H9 (cell line): Measurements from ENCODE around the gene KRT81. TPM values are rescaled to one million over a fixed set of nuclear protein-coding genes. Genes with fewer than 3 reads are reported as not detected.

Experiments
- DNase-seq: peaks from one replicate; pipeline ENCODE4 v3.0.0-alpha.2; 2017
- H2AFZ ChIP-seq: one replicate; pipeline ENCODE4 v1.6.1; 2013; ENCODE audit warnings: mild to moderate bottlenecking, low read length, control low read depth, moderate library complexity
- H2AK5ac ChIP-seq: 2 replicates; pipeline ENCODE4 v1.6.1; 2013; ENCODE audit warnings: low read length, control low read depth, mixed read lengths; ENCODE audit not compliant: insufficient read length
- H2BK120ac ChIP-seq: one replicate; pipeline ENCODE4 v1.6.1; 2013; ENCODE audit warnings: low read depth, mild to moderate bottlenecking, low read length, control low read depth, inconsistent platforms; ENCODE audit not compliant: poor library complexity, severe bottlenecking
- H2BK12ac ChIP-seq: 2 replicates; pipeline ENCODE4 v1.6.1; 2013; ENCODE audit warnings: low read length, control low read depth, mixed read lengths, low read depth; ENCODE audit not compliant: insufficient read length
- H2BK15ac ChIP-seq: 2 replicates; pipeline ENCODE4 v1.6.1; 2013; ENCODE audit warnings: low read depth, low read length, control low read depth
- H2BK20ac ChIP-seq: one replicate; pipeline ENCODE4 v1.6.1; 2013; ENCODE audit warnings: low read depth, mild to moderate bottlenecking, low read length, control low read depth, inconsistent platforms; ENCODE audit not compliant: poor library complexity, severe bottlenecking
- H2BK5ac ChIP-seq: 2 replicates; pipeline ENCODE4 v1.6.1; 2013; ENCODE audit warnings: low read length, control low read depth, mixed read lengths; ENCODE audit not compliant: insufficient read length
- H3K14ac ChIP-seq: 2 replicates; pipeline ENCODE4 v1.6.1; 2013; ENCODE audit warnings: low read length, control low read depth; ENCODE audit not compliant: insufficient read depth
- H3K18ac ChIP-seq: 2 replicates; pipeline ENCODE4 v1.6.1; 2013; ENCODE audit warnings: low read depth, mild to moderate bottlenecking, mixed read lengths, low read length, control low read depth; ENCODE audit not compliant: insufficient read length
- H3K23ac ChIP-seq: 2 replicates; pipeline ENCODE4 v1.6.1; 2013; ENCODE audit warnings: low read length, control low read depth, mixed read lengths, low read depth; ENCODE audit not compliant: insufficient read length
- H3K23me2 ChIP-seq: 2 replicates; pipeline ENCODE4 v1.6.1; 2013; ENCODE audit warnings: low read depth, mild to moderate bottlenecking, mixed read lengths, low read length, control low read depth; ENCODE audit not compliant: insufficient read length, poor library complexity, severe bottlenecking
- H3K27ac ChIP-seq: 2 replicates; pipeline ENCODE4 v1.5.1; 2013; ENCODE audit warnings: low read length, control low read depth, mixed read lengths, low read depth; ENCODE audit not compliant: insufficient read length
- H3K27me3 ChIP-seq: 2 replicates; pipeline ENCODE4 v1.6.1; 2013; ENCODE audit warnings: low read length, control low read depth, inconsistent platforms; ENCODE audit not compliant: insufficient read depth
- H3K4ac ChIP-seq: 2 replicates; pipeline ENCODE4 v1.6.1; 2013; ENCODE audit warnings: low read depth, mild to moderate bottlenecking, control low read depth, inconsistent platforms, low read length, moderate library complexity
- H3K4me1 ChIP-seq: 2 replicates; pipeline ENCODE4 v1.6.1; 2013; ENCODE audit warnings: low read length, control low read depth, inconsistent platforms; ENCODE audit not compliant: insufficient read depth
- H3K4me2 ChIP-seq: 2 replicates; pipeline ENCODE4 v1.6.1; 2013; ENCODE audit warnings: low read length, control low read depth, mixed read lengths; ENCODE audit not compliant: insufficient read length, insufficient read depth
- H3K56ac ChIP-seq: 2 replicates; pipeline ENCODE4 v1.6.1; 2013; ENCODE audit warnings: low read depth, mild to moderate bottlenecking, mixed read lengths, low read length, control low read depth; ENCODE audit not compliant: insufficient read length
- H3K79me1 ChIP-seq: 2 replicates; pipeline ENCODE4 v1.6.1; 2013; ENCODE audit warnings: low read depth, mild to moderate bottlenecking, moderate library complexity, low read length, control low read depth, inconsistent platforms; ENCODE audit not compliant: insufficient read depth, poor library complexity, severe bottlenecking
- H3K79me2 ChIP-seq: 2 replicates; pipeline ENCODE4 v1.6.1; 2013; ENCODE audit warnings: low read length, control low read depth, inconsistent platforms; ENCODE audit not compliant: insufficient read depth
- H3K9ac ChIP-seq: 2 replicates; pipeline ENCODE4 v1.6.1; 2013; ENCODE audit warnings: low read length, control low read depth, mixed read lengths; ENCODE audit not compliant: insufficient read length; ENCODE audit errors: extremely low read depth
- H3K9me3 ChIP-seq: one replicate; pipeline ENCODE4 v1.6.1; 2013; ENCODE audit warnings: low read depth, low read length, inconsistent platforms; ENCODE audit not compliant: control insufficient read depth
- H3T11ph ChIP-seq: one replicate; pipeline ENCODE4 v1.6.1; 2013; ENCODE audit warnings: mild to moderate bottlenecking, low read length, control low read depth, inconsistent platforms
- H4K20me1 ChIP-seq: one replicate; pipeline ENCODE4 v1.6.1; 2013; ENCODE audit not compliant: control insufficient read depth, insufficient read length, insufficient read depth
- H4K5ac ChIP-seq: 2 replicates; pipeline ENCODE4 v1.6.1; 2013; ENCODE audit warnings: low read depth, mild to moderate bottlenecking, mixed read lengths, low read length, control low read depth; ENCODE audit not compliant: insufficient read length
- H4K8ac ChIP-seq: replicated peaks from 2 replicates; pipeline ENCODE4 v1.6.1; 2013; ENCODE audit warnings: low read length, control low read depth, mixed read lengths, low read depth; ENCODE audit not compliant: insufficient read length
- H4K91ac ChIP-seq: 2 replicates; pipeline ENCODE4 v1.6.1; 2013; ENCODE audit warnings: low read depth, mild to moderate bottlenecking, moderate library complexity, mixed read lengths, low read length, control low read depth; ENCODE audit not compliant: insufficient read length
- H3K27ac Mint-ChIP-seq, 3 experiments: 2 replicates in 2 of 3; 3 replicates in 1 of 3; pipeline ENCODE4 v1.8.0; 2020 to 2021; ENCODE audit warnings: mixed read lengths in 3 of 3, mild to moderate bottlenecking in 1 of 3, moderate library complexity in 1 of 3
- H3K27me3 Mint-ChIP-seq: 2 replicates; pipeline ENCODE4 v1.8.0; 2021; ENCODE audit warnings: low read depth, mild to moderate bottlenecking, moderate library complexity, mixed read lengths
- H3K36me3 Mint-ChIP-seq, 3 experiments: 2 replicates in 2 of 3; 3 replicates in 1 of 3; pipeline ENCODE4 v1.8.0; 2020 to 2021; ENCODE audit warnings: low read depth in 3 of 3, mixed read lengths in 3 of 3; ENCODE audit not compliant: insufficient read depth in 1 of 3
- H3K4me1 Mint-ChIP-seq, 2 experiments: 2 replicates each; pipeline ENCODE4 v1.8.0; 2020; ENCODE audit warnings: mixed read lengths in 2 of 2
- H3K4me3 Mint-ChIP-seq, 2 experiments: 2 replicates in 1 of 2; 3 replicates in 1 of 2; pipeline ENCODE4 v1.8.0; 2020 to 2021; ENCODE audit warnings: mild to moderate bottlenecking in 2 of 2, mixed read lengths in 2 of 2, moderate library complexity in 1 of 2
- H3K9me3 Mint-ChIP-seq, 2 experiments: 2 replicates in 1 of 2; 3 replicates in 1 of 2; pipeline ENCODE4 v1.8.0; 2020; ENCODE audit warnings: mild to moderate bottlenecking in 2 of 2, mixed read lengths in 2 of 2, moderate library complexity in 1 of 2
- CTCF ChIP-seq: fragments of 200-600 bp; sonication (generic); conservative IDR thresholded peaks from 3 replicates; pipeline ENCODE4 v1.8.0; 2021; ENCODE audit warnings: antibody characterized with exemption, mild to moderate bottlenecking
- WGBS: extraction: QIAGEN DNeasy Blood & Tissue Kit; methylation state at CpG from one replicate; pipeline ENCODE4 v1.1.7; 2013; ENCODE audit warnings: missing lambda C conversion rate, low lambda C conversion rate, mixed read lengths; ENCODE audit not compliant: insufficient read length; ENCODE audit errors: extremely low coverage; 5-methylcytosine and 5-hydroxymethylcytosine counted together
- total RNA-seq: library from RNA; stranded (reverse); gene quantifications from 2 replicates; pipeline ENCODE4 v1.2.1, GENCODE V29; 2021

The KRT81 gene
- total RNA-seq, 1 experiment from 2014 or later = not detected

GRCh38 chr12:52254965-52255751, 36.2 kb downstream of the KRT81 start:
- H3K4me1 ChIP-seq = no peaks in the 10 kb centered on the region
- no peaks in the 10 kb centered on the region for H3K9me3 ChIP-seq
- no peak overlapping the region for H2BK15ac ChIP-seq
- no peak overlapping the region for H3K9ac ChIP-seq
- no peak for TF ChIP-seq CTCF
- H3K14ac ChIP-seq = no peak overlapping the region
- H3K27ac Mint-ChIP-seq = no peak overlapping the region
- H4K20me1 ChIP-seq = no peaks in the 10 kb centered on the region
- H3K23ac ChIP-seq = no peak overlapping the region
- WGBS = no CpG with 5 or more reads among the region's 7 CpGs
- H3K9me3 Mint-ChIP-seq = peaks cover 9 to 10% of the 10 kb centered on the region in 2 experiments; a peak in 3 of 5 replicates
- H4K91ac ChIP-seq = no peak overlapping the region
- H3K56ac ChIP-seq = no peak overlapping the region
- H4K8ac ChIP-seq = no peak overlapping the region
- no peak overlapping the region for H2BK20ac ChIP-seq
- H3K27ac ChIP-seq = no peak overlapping the region
- no peak overlapping the region for H3K4me2 ChIP-seq
- no peak overlapping the region for H3T11ph ChIP-seq
- H2BK5ac ChIP-seq = no peak overlapping the region
- no peaks in the 10 kb centered on the region for H3K79me2 ChIP-seq
- no peaks in the 10 kb centered on the region for H3K79me1 ChIP-seq
- H2AK5ac ChIP-seq = no peak overlapping the region
- H4K5ac ChIP-seq = no peak overlapping the region
- H3K27me3 ChIP-seq = no peaks in the 10 kb centered on the region; the same call in 1 of the 2 replicates
- H3K23me2 ChIP-seq = no peaks in the 10 kb centered on the region
- peaks cover 13 to 19% of the 10 kb centered on the region in 2 experiments for H3K4me1 Mint-ChIP-seq
- H3K36me3 Mint-ChIP-seq = peaks cover 0 to 11% (median 0%) of the 10 kb centered on the region in 3 experiments; a peak in 2 of 7 replicates
- no peak overlapping the region for H3K4ac ChIP-seq
- H3K18ac ChIP-seq = no peak overlapping the region
- H2BK12ac ChIP-seq = no peak overlapping the region
- peaks cover 89% of the 10 kb centered on the region for H3K27me3 Mint-ChIP-seq
- no peak for DNase-seq
- H2BK120ac ChIP-seq = no peak overlapping the region
- H3K4me3 Mint-ChIP-seq = no peak overlapping the region
- no peak overlapping the region for H2AFZ ChIP-seq
